NB4 (cell line): ENCODE measurements around the gene ZNF469.

Source experiments
- DNase-seq: peaks from one replicate; pipeline ENCODE4 v3.0.0; 2010; ENCODE audit warnings: low read depth
- H3K4me3 ChIP-seq: one replicate; pipeline ENCODE4 v1.5.1; 2011; ENCODE audit warnings: mild to moderate bottlenecking, low read depth, low read length, moderate library complexity
- MAX ChIP-seq: IDR thresholded peaks from 2 replicates; pipeline ENCODE4 v1.6.1; 2011; ENCODE audit warnings: low read depth, low read length
- MYC ChIP-seq: IDR thresholded peaks from 2 replicates; pipeline ENCODE4 v1.6.1; 2011; ENCODE audit warnings: low read depth, low read length
- POLR2A ChIP-seq: IDR thresholded peaks from 2 replicates; pipeline ENCODE4 v1.6.1; 2011; ENCODE audit warnings: mild to moderate bottlenecking; ENCODE audit not compliant: insufficient read length; ENCODE audit errors: extremely low read depth
- TF ChIP-seq, protein P1 (sequence below): IDR thresholded peaks from one replicate; pipeline ENCODE4 v1.5.1; 2012; ENCODE audit warnings: low read depth, low read length

Gene ZNF469

DNA sequence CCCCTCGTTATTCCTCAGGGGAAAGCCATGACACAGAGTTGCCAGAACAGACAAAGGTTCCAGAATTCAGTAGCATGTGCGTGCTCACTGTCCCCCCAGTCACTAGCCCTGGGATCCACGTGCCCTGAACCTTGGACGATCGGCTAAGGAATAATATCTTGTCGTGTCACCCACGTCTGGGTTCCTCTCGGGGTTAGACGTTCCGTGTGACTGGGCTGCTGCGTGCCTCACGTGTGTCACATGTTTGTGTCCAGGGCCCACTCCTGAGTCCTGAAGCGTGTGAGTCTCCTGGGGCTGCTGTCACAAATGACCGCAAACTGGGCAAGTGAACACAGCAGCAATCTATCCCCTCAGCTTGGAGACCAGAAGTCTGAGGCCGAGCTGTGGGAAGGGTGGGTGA, 12.4 kb upstream of the ZNF469 start:
- TF ChIP-seq POLR2A = no peak
- TF ChIP-seq MAX = no peak
- TF ChIP-seq, protein P1, sequence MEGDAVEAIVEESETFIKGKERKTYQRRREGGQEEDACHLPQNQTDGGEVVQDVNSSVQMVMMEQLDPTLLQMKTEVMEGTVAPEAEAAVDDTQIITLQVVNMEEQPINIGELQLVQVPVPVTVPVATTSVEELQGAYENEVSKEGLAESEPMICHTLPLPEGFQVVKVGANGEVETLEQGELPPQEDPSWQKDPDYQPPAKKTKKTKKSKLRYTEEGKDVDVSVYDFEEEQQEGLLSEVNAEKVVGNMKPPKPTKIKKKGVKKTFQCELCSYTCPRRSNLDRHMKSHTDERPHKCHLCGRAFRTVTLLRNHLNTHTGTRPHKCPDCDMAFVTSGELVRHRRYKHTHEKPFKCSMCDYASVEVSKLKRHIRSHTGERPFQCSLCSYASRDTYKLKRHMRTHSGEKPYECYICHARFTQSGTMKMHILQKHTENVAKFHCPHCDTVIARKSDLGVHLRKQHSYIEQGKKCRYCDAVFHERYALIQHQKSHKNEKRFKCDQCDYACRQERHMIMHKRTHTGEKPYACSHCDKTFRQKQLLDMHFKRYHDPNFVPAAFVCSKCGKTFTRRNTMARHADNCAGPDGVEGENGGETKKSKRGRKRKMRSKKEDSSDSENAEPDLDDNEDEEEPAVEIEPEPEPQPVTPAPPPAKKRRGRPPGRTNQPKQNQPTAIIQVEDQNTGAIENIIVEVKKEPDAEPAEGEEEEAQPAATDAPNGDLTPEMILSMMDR = no peak
- no peak for TF ChIP-seq MYC

DNA sequence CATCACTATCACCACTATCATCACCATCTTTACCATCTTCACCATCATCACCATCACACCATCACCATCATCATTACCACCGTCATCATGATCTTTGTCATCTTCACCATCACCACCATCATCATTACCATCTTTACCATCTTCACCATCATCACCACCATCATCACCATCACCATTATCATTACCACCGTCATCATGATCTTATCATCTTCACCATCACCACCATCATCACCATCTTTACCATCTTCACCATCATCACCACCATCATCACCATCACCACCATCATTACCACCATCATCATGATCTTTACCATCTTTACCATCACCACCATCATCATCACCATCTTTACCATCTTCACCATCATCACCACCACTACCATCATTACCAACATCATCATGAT, 10.2 kb upstream of the ZNF469 start:
- TF ChIP-seq MAX (no peak), MYC (no peak), POLR2A (no peak)
- TF ChIP-seq, protein P1 = no peak
- no peak for DNase-seq
- no peak overlapping the region for H3K4me3 ChIP-seq

More for the DNA sequence above, 12.4 kb upstream of the ZNF469 start:
- DNase-seq = no peak
- H3K4me3 ChIP-seq = no peak overlapping the region

DNA sequence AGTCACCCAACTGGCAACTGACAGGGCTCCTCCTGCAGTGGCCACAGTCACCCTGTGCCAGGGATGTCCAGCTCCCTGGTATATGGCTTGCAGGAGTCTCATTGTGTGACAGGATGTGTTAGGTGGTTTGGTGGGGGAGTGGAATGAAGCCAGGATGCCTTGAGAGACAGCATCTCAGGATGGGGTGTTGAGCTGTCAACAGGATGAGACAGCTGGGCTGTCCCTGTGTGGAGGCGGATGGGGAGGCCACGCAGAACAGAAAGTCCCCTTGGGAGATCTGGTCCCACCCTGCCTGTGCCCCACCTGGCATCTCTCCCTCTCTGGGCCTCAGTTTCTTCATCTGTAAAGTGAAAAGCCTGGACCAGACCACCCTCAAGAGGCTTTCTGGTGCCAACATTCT, 9.5 kb upstream of the ZNF469 start:
- DNase-seq = no peak

GRCh38 chr16:88373927-88374492, 8.7 kb upstream of the ZNF469 start:
- TF ChIP-seq MAX = no peak
- no peak overlapping the region for H3K4me3 ChIP-seq
- no peak for DNase-seq

More for the DNA sequence above, 9.5 kb upstream of the ZNF469 start:
- no peak overlapping the region for H3K4me3 ChIP-seq
- no peak for TF ChIP-seq POLR2A
- no peak for TF ChIP-seq MAX
- no peak for TF ChIP-seq MYC
- TF ChIP-seq, protein P1 = no peak

DNA sequence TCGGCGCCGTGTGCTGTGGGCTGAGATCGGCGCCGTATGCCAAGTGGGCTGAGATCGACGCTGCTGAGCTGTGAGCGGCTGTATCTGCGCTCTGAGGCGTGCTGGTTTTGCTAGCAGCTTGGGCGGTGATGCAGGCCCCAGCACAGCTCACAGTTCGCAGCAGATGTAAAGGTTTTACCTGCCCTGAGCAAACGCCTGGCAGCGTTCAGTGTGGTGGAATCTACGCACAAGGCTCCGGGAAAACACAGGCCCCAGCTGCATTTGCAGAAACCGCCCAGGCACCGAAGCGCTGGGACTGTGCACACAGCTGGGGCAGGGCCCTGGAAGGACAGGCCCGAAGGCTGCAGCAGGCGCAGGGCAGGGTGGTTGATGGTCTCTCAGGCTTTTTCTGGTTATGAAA, 8.0 kb upstream of the ZNF469 start:
- TF ChIP-seq MYC (no peak), MAX (no peak), POLR2A (no peak)
- TF ChIP-seq, protein P1 = no peak
- DNase-seq = no peak

GRCh38 chr16:88375236-88375975, 7.4 kb upstream of the ZNF469 start:
- TF ChIP-seq, protein P1 = no peak
- H3K4me3 ChIP-seq = no peak overlapping the region
- no peak for DNase-seq

More for the DNA sequence above, 8.0 kb upstream of the ZNF469 start:
- no peak overlapping the region for H3K4me3 ChIP-seq
